ENCODE data around the gene SPRED2.
A peak's percentile ranks its signal among the peaks of the same experiment; 100 is the strongest.

SPRED2 gene

GRCh38 chr2:65403529-65403915 lies 28.9 kb downstream of the SPRED2 start:
- no peak overlapping the region for H3K4me3 ChIP-seq (ENCODE audit: low read length)
- TF ChIP-seq CTCF (conservative IDR thresholded peaks at IDR 0.05; ENCODE audit: low read depth, low read length), result no peak
- DNase-seq (ENCODE audit: low read depth), result no peak

GRCh38 chr2:65402780-65403528 lies 29.4 kb downstream of the SPRED2 start:
- no peak overlapping the region for H3K4me3 ChIP-seq (ENCODE audit: low read length)
- no peak for TF ChIP-seq CTCF (conservative IDR thresholded peaks at IDR 0.05; ENCODE audit: low read depth, low read length)
- no peak for DNase-seq (ENCODE audit: low read depth)

GRCh38 chr2:65402323-65402722 lies 30.1 kb downstream of the SPRED2 start:
- DNase-seq (ENCODE audit: low read depth), result no peak
- no peak overlapping the region for H3K4me3 ChIP-seq (ENCODE audit: low read length)
- no peak for TF ChIP-seq CTCF (conservative IDR thresholded peaks at IDR 0.05; ENCODE audit: low read depth, low read length)

- TF ChIP-seq CTCF (conservative IDR thresholded peaks at IDR 0.05; ENCODE audit: low read depth, low read length), result no peak
- no peak overlapping the region for H3K4me3 ChIP-seq (ENCODE audit: low read length)
- peak; percentile 32 for DNase-seq (ENCODE audit: low read depth)
Measured at GRCh38 chr2:65397122-65397521, 35.3 kb downstream of the SPRED2 start.

GRCh38 chr2:65396348-65397026 lies 35.9 kb downstream of the SPRED2 start:
- no peak overlapping the region for H3K4me3 ChIP-seq (ENCODE audit: low read length)
- DNase-seq (ENCODE audit: low read depth), result no peak
- no peak for TF ChIP-seq CTCF (conservative IDR thresholded peaks at IDR 0.05; ENCODE audit: low read depth, low read length)

- TF ChIP-seq CTCF (conservative IDR thresholded peaks at IDR 0.05; ENCODE audit: low read depth, low read length), result no peak
- no peak for DNase-seq (ENCODE audit: low read depth)
- H3K4me3 ChIP-seq (ENCODE audit: low read length), result no peak overlapping the region
Measured at GRCh38 chr2:65395621-65396347, 36.6 kb downstream of the SPRED2 start.

Data from retinal pigment epithelial cell (primary cell).